GM19395 (cell line): Measurements from ENCODE around the gene DNASE1L3.

Source experiments
- ATAC-seq: cut with Tn5 transposase; IDR thresholded peaks from one replicate; pipeline ENCODE4 v1.9.1; 2021; ENCODE audit warnings: mild to moderate bottlenecking, moderate library complexity; ENCODE audit not compliant: unreplicated experiment

Gene DNASE1L3

DNA sequence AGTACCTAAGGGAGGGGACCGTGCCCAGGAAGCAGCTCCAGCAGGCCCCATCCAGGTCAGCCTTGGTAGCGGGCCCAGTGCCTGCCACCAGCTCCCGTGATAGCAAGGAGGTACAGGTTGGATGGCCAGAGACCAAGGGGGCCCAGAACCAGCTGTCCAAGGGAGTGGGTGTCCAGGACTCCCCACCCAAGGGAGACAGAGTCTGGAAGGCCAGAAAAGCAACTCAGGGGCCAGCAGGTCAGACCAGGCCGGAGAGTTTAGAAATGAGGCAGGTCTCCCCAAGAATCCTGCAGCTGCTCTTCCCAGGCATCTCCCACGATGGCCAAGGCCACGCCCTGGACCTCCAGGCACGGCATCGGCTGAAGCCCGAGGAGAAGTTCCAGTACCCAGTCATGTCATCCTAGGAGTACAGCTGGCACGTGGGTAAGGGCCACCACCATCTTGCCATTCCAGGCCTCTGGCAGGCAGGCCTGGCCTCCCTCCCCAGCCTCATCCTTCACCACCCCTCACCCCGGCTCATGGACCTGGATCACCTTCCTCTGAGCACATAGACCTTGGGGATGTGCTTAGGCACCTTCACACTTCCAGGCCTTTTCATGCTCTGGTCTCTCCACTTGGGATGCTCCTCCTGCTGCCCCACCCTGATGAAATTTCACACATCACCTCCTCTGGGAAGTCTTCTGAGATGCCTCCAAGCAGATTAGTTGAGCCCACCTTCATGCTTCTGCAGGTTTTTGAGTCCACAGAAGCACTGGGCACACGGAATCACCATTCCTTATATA is 30.5 kb downstream of the DNASE1L3 start:
- ATAC-seq, result no peak

- ATAC-seq, result no peak
Measured at GRCh38 chr3:58179235-58180098, 31.3 kb downstream of the DNASE1L3 start.

DNA sequence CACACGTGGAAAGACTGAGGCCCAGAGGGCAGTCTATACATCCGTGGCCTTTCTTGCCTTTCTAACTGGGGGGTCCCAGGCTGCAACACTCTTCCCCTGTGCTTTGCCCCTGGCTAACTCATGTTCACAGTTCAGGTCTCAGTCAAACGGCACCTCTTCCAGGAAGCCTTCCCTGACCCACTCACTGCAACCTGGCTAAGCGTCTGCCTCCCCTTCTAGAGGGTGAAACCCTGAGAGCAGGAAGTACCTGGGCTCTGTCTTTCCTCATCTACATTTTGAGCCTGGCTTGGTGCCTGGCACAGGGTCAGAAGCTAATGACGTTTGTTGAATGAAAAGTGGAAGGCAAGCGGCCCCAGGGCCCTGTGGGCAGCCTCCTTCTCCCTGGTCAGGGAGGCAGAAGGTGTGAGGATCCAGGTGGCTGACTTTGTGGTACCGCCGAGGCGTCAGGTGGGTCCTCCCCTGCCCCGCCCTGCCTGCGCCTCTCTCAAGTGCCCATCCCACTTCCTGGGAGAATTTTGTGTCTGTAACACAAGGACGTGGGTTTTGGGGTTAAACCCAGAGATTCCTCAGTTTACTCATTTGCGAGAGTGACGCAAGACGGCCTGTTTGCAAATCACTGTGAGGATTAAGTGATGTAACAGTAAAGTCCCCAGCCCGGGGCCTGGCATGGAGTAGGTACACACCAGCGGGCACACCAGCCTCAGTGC is 32.1 kb downstream of the DNASE1L3 start:
- ATAC-seq, result no peak

- peak; percentile 89 for ATAC-seq
Measured at GRCh38 chr3:58177747-58178527, 32.8 kb downstream of the DNASE1L3 start.

DNA sequence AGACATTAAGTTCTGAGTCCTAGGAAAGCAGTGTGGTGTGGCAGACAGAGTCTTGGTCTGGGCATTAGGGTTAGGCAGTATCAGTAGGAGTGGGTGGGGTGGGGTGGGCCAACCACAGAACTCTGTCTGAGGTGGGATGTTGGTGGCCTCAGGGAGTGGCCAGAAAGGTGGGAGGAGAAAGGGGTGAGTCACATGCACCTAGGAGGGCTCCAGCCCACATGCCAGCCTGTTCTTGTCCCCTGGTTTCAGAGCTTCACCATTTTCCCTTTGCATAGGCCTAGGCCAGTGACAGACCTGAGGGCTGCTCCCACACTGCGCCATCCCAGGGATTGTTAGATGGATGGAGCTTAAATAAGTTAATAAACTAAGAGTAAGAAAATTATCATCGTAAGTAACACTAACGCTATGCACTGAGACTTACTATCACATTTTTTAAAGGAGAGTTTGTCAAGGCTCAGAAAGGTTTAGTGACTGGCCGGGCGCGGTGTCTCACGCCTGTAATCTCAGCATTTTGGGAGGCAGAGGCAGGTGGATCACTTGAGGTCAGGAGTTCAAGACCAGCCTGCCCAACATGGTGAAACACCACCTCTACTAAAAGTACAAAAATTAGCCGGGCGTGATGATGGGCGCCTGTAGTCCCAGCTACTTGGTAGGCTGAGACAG is 33.8 kb downstream of the DNASE1L3 start:
- ATAC-seq, result no peak

GRCh38 chr3:58176185-58176530 is 34.6 kb downstream of the DNASE1L3 start:
- ATAC-seq, result no peak

DNA sequence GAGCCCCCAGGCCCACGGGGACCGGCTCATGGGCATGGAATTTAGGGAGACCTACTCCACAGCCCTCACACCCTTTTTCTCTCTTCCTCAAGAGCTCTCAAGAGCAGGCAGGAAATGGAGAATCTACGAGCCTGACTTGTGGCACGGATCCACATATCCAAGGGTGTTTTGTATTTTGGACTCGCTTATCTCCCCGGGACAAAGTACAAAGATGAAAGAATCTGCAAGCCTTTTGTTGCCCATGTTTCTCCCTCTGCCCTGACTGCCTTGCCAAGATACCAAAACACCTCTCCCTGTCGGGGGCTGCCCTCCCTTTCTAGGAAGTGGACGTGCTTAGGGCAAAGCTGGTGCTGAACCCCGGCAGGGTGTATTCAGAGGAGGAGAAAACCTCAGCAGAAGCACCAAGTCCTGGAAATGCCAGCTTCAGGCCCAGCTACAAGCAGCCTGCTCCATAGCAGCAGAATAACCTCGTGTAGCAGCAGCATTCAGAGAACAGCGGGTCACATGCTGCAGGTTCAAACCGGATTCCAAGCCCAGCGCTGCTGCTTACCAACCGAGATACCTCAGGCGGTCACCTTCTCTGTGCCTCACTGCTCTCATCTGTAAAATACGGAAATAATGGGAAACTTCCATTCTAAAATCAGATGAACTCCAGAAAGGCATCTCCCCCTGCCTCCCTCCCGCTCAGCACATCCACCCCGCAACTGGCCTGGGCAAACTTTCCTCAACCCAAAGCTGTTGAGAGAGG is 35.2 kb downstream of the DNASE1L3 start:
- ATAC-seq, result no peak

DNA sequence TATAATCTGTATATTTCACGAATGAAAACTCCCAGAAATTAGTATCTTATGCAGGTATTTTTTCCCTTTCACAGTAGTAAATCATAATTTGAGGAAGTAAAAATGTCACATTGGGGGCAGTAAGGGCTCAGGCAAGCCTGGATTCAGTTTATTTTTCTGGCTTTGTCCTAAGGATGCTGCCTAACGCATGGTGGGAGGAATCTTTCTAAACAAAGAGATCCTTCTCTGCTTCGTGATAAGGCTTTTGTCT is 35.7 kb downstream of the DNASE1L3 start:
- no peak for ATAC-seq

DNA sequence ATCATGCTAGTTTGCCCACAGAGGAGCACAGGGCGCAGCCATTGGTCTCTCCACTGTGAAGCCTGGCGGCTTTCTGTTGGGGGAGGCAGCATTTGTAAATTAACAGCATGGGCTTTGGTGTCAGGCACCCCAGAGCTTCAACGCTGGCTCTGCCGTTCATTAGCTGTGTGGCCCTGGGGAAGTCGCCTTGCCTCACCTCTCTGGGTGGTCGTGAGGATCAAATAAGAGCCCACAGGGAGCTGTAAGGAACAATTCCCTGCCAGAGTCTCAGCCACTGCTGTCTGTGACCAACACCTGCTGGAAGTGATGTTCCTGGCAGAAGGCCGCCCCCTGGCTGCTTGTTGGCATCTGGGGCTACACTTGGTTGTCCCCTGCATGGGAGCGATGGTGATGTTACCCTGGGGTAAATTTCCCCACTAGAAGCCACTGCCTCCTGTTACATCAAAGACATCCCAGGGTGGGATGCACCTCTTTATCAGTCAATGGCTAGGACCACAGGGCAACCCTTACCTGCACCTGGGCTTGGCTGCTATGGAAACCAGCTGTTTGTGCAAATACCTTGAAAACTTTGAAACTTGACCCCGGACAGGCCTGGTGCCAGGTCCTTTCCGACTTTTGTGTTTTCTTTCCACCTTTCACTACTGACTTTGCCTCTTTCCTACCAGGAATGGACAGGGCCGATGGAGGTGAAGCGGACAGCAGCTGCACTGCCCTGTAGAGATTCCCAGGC is 36.9 kb downstream of the DNASE1L3 start:
- ATAC-seq, result no peak

DNA sequence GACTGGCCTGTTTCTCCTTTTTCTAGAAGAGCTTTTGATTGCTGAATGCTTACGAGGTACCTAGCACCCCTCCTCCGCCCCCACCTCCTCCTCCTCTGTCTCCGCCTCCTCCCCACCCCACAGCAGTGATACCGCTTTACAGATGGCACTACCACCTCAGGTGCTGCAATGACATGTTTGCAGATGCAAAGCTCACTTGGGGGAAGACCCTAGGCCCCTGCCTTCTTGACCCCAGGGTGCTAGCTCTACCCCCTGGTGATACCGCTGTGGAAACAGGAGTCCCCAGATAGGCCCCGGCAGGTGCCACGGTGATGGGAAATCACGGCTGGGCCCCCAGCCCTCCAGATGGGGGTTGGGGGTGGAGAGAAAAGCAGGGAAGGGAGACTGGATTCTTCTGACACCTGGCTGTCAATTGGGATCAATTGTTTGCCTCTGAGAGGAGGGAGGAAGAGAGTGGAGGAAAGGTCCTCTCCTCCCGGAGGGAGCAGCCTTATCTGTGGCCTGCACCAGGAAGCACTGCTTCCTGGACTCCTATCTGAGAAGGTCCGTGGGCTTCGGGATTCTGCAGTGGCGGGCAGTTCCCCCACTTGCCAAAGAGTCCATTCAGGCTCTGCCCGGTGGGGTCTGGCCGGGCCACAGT is 37.6 kb downstream of the DNASE1L3 start:
- ATAC-seq, result no peak

DNA sequence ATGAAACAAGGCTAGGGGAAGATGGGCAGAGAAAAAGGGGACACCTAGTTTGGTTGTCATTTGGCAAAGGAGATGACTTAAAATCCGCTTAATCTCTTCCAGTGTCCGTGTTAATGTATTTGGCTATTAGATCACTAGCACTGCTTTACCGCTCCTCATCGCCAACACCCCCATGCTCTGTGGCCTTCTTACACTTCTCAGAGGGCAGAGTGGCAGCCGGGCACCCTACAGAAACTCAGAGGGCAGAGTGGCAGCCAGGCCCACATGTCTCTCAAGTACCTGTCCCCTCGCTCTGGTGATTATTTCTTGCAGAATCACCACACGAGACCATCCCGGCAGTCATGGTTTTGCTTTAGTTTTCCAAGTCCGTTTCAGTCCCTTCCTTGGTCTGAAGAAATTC is 39.6 kb downstream of the DNASE1L3 start:
- ATAC-seq, result no peak

GRCh38 chr3:58170376-58170775 is 40.4 kb downstream of the DNASE1L3 start:
- no peak for ATAC-seq

GRCh38 chr3:58169371-58169770 is 41.4 kb downstream of the DNASE1L3 start:
- ATAC-seq, result no peak

DNA sequence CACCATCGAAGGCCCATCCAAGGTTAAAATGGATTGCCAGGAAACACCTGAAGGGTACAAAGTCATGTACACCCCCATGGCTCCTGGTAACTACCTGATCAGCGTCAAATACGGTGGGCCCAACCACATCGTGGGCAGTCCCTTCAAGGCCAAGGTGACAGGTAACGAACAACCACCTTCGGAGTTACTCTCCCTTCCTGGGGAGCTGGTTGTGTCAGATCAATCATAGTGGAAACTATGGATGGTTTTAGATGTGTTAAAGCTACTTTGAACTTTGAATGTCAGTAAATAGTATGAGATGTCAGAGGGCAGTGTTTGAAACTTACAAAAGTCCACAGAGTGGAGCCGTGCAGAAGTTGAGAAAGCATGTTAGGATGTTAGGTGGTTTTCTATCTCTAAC is 42.3 kb downstream of the DNASE1L3 start:
- ATAC-seq, result no peak

DNA sequence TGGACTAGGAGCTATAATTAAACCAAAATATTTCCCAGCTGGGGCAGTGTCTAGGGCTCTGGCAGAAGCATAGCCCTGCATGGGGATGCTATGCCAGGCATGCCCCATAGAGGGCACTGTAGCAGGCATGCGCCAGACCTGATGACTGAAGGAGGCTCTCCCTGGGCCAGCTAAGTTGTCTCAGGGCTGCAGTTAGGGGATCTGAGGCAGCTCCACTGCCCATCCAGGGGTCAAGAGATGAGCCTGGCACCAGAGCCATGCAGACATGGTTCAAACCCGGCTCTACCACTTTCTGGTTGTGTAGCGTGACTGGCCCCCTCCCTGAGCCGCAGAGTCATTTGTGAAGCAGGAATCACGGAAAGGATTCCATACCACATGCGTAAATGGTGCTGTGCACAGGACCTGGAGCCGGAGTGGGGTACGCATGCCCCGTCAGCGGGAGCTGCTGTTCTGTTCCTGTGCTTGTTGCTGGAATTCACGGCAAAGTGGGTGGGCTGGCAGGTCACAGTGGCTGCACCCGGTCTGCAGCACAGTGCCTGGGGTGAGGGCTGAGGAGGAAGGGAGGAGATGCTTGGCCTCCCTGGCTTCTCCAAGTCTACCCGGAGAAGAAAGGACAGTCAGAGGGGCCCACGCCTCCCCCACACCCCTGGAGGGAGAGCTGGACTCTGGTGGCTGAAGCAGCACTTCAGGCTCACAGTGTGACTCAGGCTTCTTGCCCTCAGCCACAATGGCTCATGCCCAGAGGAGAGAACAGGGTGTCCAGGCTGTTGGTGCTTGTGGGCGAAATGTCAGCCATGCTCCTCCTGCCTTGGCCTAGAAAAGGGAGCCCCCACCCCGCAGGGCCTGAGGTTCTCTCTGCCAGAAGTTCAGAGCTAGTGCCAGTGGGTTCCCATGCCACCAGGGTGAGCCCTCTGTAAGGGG is 43.1 kb downstream of the DNASE1L3 start:
- no peak for ATAC-seq

- no peak for ATAC-seq
Measured at GRCh38 chr3:58164906-58165821, 45.6 kb downstream of the DNASE1L3 start.
